ENCODE measurements around the gene RALGAPA2.
"Not testable (repeated sequence)": the region's sequence is repeated elsewhere in the genome, so short reads cannot be mapped to it uniquely, and the experiment has no call there.

The RALGAPA2 gene

DNA sequence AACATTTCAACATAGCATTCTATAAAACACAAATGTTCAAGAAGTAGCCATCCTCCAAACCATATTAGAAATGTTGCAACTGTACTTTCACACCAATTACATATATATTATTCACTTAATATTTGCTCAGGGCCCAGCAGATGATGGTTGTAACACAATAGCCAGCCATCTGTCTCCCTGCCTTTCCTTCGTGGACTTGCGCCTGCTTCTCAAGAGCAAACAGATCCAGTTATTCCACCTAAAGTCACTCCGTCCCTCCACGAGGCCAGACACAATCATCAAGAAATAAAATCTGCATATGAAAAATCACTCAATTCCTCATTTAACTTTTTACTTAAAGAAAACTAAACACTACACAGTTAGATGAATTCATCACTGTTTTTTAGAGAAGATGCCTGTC lies 160.4 kb downstream of the RALGAPA2 start:
- no peak for DNase-seq (ENCODE audit: low spot score)

GRCh38 chr20:20551409-20551808 lies 161.0 kb downstream of the RALGAPA2 start:
- Mint-ChIP-seq H3K4me1 (ENCODE audit: low read depth) (peaks cover 22% of the 10 kb centered on the region), H3K27me3 (ENCODE audit: low read depth) (no peaks in the 10 kb centered on the region), H3K4me3 (no peak overlapping the region), H3K36me3 (ENCODE audit: low read depth) (peaks cover 5% of the 10 kb centered on the region), H3K9me3 (no peaks in the 10 kb centered on the region), H3K27ac (no peak overlapping the region)
- DNase-seq (ENCODE audit: low spot score), result no peak

More for the DNA sequence above, 160.4 kb downstream of the RALGAPA2 start:
- Mint-ChIP-seq H3K4me1 (ENCODE audit: low read depth) (peaks cover 22% of the 10 kb centered on the region), H3K36me3 (ENCODE audit: low read depth) (peaks cover 5% of the 10 kb centered on the region), H3K27ac (no peak overlapping the region), H3K4me3 (no peak overlapping the region), H3K9me3 (no peaks in the 10 kb centered on the region), H3K27me3 (ENCODE audit: low read depth) (no peaks in the 10 kb centered on the region)

- DNase-seq (ENCODE audit: low spot score), result no peak
- Mint-ChIP-seq H3K9me3 (no peaks in the 10 kb centered on the region), H3K27ac (no peak overlapping the region), H3K4me3 (no peak overlapping the region), H3K36me3 (ENCODE audit: low read depth) (peaks cover 7% of the 10 kb centered on the region), H3K4me1 (ENCODE audit: low read depth) (peaks cover 22% of the 10 kb centered on the region), H3K27me3 (ENCODE audit: low read depth) (no peaks in the 10 kb centered on the region)
Measured at GRCh38 chr20:20549704-20550103, 162.7 kb downstream of the RALGAPA2 start.

GRCh38 chr20:20549267-20549612 lies 163.2 kb downstream of the RALGAPA2 start:
- Mint-ChIP-seq H3K9me3 (no peaks in the 10 kb centered on the region), H3K27ac (no peak overlapping the region), H3K36me3 (ENCODE audit: low read depth) (peaks cover 8% of the 10 kb centered on the region), H3K27me3 (ENCODE audit: low read depth) (no peaks in the 10 kb centered on the region), H3K4me1 (ENCODE audit: low read depth) (peaks cover 22% of the 10 kb centered on the region), H3K4me3 (no peak overlapping the region)
- DNase-seq (ENCODE audit: low spot score), result no peak

DNA sequence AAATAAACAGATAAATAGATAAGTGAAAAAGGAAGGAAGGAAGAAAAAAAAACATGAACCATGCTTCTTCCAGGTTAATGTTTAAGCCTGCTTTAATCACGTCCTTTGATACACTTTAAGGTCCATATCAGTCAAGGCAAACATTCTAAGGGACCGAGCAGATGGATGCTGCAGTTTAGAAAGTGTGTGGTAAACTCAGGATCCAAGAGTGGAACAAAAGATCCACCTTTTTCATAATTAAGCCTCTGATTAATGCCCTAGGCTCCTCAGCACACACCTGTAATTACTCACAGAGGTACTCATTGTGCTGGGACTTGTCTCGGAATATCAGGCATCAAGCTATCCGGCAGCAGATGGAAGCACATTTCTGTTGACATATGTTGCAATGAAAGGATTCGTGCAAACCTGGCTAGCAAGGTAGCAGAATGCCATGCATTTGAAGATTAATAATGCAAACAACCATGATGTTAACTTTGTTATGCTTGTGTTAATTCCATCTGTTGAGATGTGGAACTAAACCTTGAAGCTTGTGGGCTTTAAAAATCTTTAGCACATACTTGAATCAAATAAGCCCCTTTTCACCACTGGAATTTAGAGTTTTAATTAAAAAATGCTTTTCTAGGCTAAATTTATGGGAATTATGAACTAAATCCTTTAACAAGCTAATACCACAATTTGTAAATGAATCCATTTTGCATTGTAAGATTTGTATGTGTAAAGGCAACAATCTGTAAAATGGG lies 163.7 kb downstream of the RALGAPA2 start:
- H3K36me3 Mint-ChIP-seq (ENCODE audit: low read depth), result peaks cover 13% of the 10 kb centered on the region
- H3K27ac Mint-ChIP-seq, result no peak overlapping the region
- no peaks in the 10 kb centered on the region for H3K27me3 Mint-ChIP-seq (ENCODE audit: low read depth)

DNA sequence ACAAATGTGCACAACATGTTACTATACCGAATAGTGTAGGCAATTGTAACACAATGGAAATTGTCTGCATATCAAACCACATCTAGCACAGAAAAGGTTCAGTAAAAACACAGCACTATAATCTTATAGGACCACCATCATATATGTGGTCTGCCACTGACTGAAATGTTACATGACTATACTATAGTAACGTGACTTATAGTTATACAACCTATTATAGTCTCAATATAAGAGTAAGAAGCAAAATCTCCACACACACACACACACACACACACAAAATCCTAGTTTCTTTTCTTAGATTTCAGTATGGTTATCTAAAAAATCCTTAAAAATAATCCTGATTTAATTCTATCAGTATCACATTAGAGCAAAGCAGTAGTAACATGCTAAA lies 164.6 kb downstream of the RALGAPA2 start:
- Mint-ChIP-seq H3K9me3 (no peaks in the 10 kb centered on the region), H3K36me3 (ENCODE audit: low read depth) (peaks cover 13% of the 10 kb centered on the region), H3K27me3 (ENCODE audit: low read depth) (no peaks in the 10 kb centered on the region), H3K27ac (no peak overlapping the region), H3K4me1 (ENCODE audit: low read depth) (peaks cover 22% of the 10 kb centered on the region), H3K4me3 (no peak overlapping the region)
- DNase-seq (ENCODE audit: low spot score), result no peak

More for the DNA sequence above, 163.7 kb downstream of the RALGAPA2 start:
- no peak overlapping the region for H3K4me3 Mint-ChIP-seq
- no peak for DNase-seq (ENCODE audit: low spot score)
- H3K4me1 Mint-ChIP-seq (ENCODE audit: low read depth), result peaks cover 22% of the 10 kb centered on the region
- H3K9me3 Mint-ChIP-seq, result no peaks in the 10 kb centered on the region

- no peaks in the 10 kb centered on the region for H3K27me3 Mint-ChIP-seq (ENCODE audit: low read depth)
- H3K27ac Mint-ChIP-seq, result no peak overlapping the region
- H3K36me3 Mint-ChIP-seq (ENCODE audit: low read depth), result peaks cover 13% of the 10 kb centered on the region
- no peaks in the 10 kb centered on the region for H3K9me3 Mint-ChIP-seq
- no peak overlapping the region for H3K4me3 Mint-ChIP-seq
- peaks cover 22% of the 10 kb centered on the region for H3K4me1 Mint-ChIP-seq (ENCODE audit: low read depth)
- no peak for DNase-seq (ENCODE audit: low spot score)
Measured at GRCh38 chr20:20547221-20547875, 165.1 kb downstream of the RALGAPA2 start.

DNA sequence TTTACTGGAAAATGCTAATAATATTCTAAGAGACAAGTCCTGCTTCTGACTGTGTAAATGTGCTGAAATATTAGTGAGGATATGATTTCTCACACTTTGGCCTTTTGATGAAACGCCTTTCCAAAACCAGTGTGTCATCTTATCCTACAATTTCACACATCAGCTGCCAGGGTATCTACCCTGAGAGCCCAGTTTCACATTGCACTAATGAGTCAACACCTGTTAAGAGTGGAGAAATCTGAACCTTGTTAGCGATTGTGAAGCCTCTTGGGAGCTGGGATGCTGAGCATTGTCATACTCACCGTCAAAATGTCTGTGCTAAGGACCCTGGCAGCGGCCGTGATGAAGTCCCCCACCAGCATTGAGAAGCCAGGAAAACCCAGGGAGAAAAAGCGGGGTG lies 166.0 kb downstream of the RALGAPA2 start:
- Mint-ChIP-seq H3K36me3 (ENCODE audit: low read depth) (peaks cover 16% of the 10 kb centered on the region), H3K27ac (no peak overlapping the region), H3K4me1 (ENCODE audit: low read depth) (peaks cover 20% of the 10 kb centered on the region), H3K4me3 (no peak overlapping the region), H3K9me3 (no peaks in the 10 kb centered on the region), H3K27me3 (ENCODE audit: low read depth) (no peaks in the 10 kb centered on the region)
- DNase-seq (ENCODE audit: low spot score), result no peak

GRCh38 chr20:20543348-20543747 lies 169.1 kb downstream of the RALGAPA2 start:
- DNase-seq (ENCODE audit: low spot score); H3K27ac Mint-ChIP-seq; H3K4me3 Mint-ChIP-seq; H3K9me3 Mint-ChIP-seq; H3K27me3 Mint-ChIP-seq (ENCODE audit: low read depth): not testable (repeated sequence)
- Mint-ChIP-seq H3K36me3 (ENCODE audit: low read depth) (peaks cover 18% of the 10 kb centered on the region), H3K4me1 (ENCODE audit: low read depth) (peaks cover 11% of the 10 kb centered on the region)

DNA sequence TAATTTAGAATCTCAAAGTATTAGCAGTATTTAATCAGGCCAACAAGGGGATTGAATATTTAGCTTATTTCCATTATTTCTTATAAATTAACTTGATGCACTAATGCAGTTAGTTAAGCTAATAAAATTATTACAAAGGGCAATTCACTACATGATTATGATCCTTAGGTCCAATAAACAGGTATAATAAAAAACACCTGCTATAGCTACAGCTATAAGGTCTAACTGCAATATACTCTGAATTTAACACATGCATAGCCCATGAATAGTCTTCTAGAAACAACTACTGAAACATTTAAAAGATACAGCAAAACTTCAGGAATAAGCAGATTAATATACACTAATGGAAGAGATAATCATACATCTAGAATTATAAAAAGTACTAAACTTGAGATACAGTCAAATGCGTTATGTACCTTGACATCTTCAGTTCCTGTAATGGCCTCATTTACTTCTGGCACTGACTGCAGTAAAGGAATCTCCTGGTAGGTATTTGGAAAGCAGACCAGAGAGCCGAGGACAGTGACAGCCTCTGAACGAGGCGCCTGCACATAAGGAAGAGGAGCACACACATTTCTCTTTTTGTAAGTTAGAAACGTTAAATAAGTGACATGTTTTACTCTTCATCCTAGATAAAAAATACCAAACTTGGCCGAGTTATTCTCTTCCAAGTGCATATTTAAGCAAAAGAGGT lies 176.1 kb downstream of the RALGAPA2 start:
- Mint-ChIP-seq H3K4me1 (ENCODE audit: low read depth) (no peaks in the 10 kb centered on the region), H3K27me3 (ENCODE audit: low read depth) (no peaks in the 10 kb centered on the region), H3K36me3 (ENCODE audit: low read depth) (peaks cover 3% of the 10 kb centered on the region), H3K9me3 (no peaks in the 10 kb centered on the region), H3K27ac (no peak overlapping the region), H3K4me3 (no peak overlapping the region)
- DNase-seq (ENCODE audit: low spot score), result no peak

DNA sequence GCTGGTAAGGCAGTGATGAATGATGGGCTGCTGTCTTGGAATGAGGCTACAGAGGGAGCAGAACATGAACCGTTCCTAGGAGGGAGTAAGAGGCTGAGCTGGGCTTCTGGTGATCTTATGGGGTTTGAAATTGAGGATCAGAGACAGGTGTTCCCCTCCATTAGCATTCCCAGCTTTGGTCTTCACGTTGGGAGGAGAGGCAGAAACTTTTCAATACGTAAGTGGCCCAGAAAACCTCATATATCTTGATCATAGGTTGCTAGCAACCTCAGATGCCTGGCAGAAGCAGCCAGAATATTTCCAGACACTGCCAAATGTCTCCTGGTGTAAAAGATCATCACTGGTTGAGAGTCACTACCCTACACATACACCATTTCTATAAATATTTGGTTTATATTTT lies 177.4 kb downstream of the RALGAPA2 start:
- no peak overlapping the region for H3K4me3 Mint-ChIP-seq
- H3K27me3 Mint-ChIP-seq (ENCODE audit: low read depth), result no peaks in the 10 kb centered on the region
- no peak overlapping the region for H3K27ac Mint-ChIP-seq
- H3K4me1 Mint-ChIP-seq (ENCODE audit: low read depth), result no peaks in the 10 kb centered on the region
- peaks cover 2% of the 10 kb centered on the region for H3K36me3 Mint-ChIP-seq (ENCODE audit: low read depth)
- no peaks in the 10 kb centered on the region for H3K9me3 Mint-ChIP-seq
- no peak for DNase-seq (ENCODE audit: low spot score)

GRCh38 chr20:20531283-20531682 lies 181.2 kb downstream of the RALGAPA2 start:
- H3K4me3 Mint-ChIP-seq, result no peak overlapping the region
- peaks cover 7% of the 10 kb centered on the region for H3K36me3 Mint-ChIP-seq (ENCODE audit: low read depth)
- no peaks in the 10 kb centered on the region for H3K4me1 Mint-ChIP-seq (ENCODE audit: low read depth)
- H3K9me3 Mint-ChIP-seq, result no peaks in the 10 kb centered on the region
- H3K27me3 Mint-ChIP-seq (ENCODE audit: low read depth), result no peaks in the 10 kb centered on the region
- DNase-seq (ENCODE audit: low spot score), result no peak
- no peak overlapping the region for H3K27ac Mint-ChIP-seq

GRCh38 chr20:20530428-20531151 lies 181.9 kb downstream of the RALGAPA2 start:
- no peaks in the 10 kb centered on the region for H3K27me3 Mint-ChIP-seq (ENCODE audit: low read depth)
- H3K4me3 Mint-ChIP-seq, result no peak overlapping the region
- H3K27ac Mint-ChIP-seq, result no peak overlapping the region
- no peak for DNase-seq (ENCODE audit: low spot score)
- no peaks in the 10 kb centered on the region for H3K4me1 Mint-ChIP-seq (ENCODE audit: low read depth)
- H3K36me3 Mint-ChIP-seq (ENCODE audit: low read depth), result peaks cover 6% of the 10 kb centered on the region
- no peaks in the 10 kb centered on the region for H3K9me3 Mint-ChIP-seq

- Mint-ChIP-seq H3K4me3 (no peak overlapping the region), H3K27ac (no peak overlapping the region), H3K4me1 (ENCODE audit: low read depth) (no peaks in the 10 kb centered on the region), H3K36me3 (ENCODE audit: low read depth) (peaks cover 5% of the 10 kb centered on the region), H3K27me3 (ENCODE audit: low read depth) (no peaks in the 10 kb centered on the region), H3K9me3 (no peaks in the 10 kb centered on the region)
- no peak for DNase-seq (ENCODE audit: low spot score)
Measured at GRCh38 chr20:20529597-20529996, 182.8 kb downstream of the RALGAPA2 start.

Measured in T-helper 2 cell treated with Interferon-gamma antibody and Interleukin-4, amounts not matched to agents 5 μg/mL and 100 μg/mL, for 36 hours (primary cell).